K562 (cell line): ENCODE results near the gene GPRC5A.
A peak's percentile ranks its signal among the peaks of the same experiment; 100 is the strongest.

Experiments
- CHD2 ChIP-seq: IDR thresholded peaks from 2 replicates; pipeline ENCODE4 v1.6.1; 2011; ENCODE audit warnings: low read depth, low read length
- EZH2 ChIP-seq: IDR thresholded peaks from 2 replicates; pipeline ENCODE4 v1.6.1; 2012; ENCODE audit warnings: low read depth, mild to moderate bottlenecking, inconsistent platforms, low read length, borderline replicate concordance
- FOXJ3 ChIP-seq: sonication (generic); formaldehyde crosslinking; IDR thresholded peaks from 2 replicates; pipeline ENCODE4 v1.4.0; 2020; ENCODE audit warnings: mild to moderate bottlenecking, missing genetic modification reagents
- FUS ChIP-seq: fragments of 200-400 bp; formaldehyde crosslinking; optimal IDR thresholded peaks from 2 replicates; pipeline ENCODE3; 2017; ENCODE audit warnings: low read depth, low read length
- LEF1 ChIP-seq: fragments of 450-650 bp; IDR thresholded peaks from 2 replicates; pipeline ENCODE4 v1.6.1; 2016; ENCODE audit warnings: mild to moderate bottlenecking
- MCM2 ChIP-seq: fragments of 450-650 bp; IDR thresholded peaks from 2 replicates; pipeline ENCODE4 v1.6.1; 2017; ENCODE audit warnings: low read depth, mild to moderate bottlenecking
- MXI1 ChIP-seq: IDR thresholded peaks from 2 replicates; pipeline ENCODE4 v1.6.1; 2011; ENCODE audit warnings: low read depth, mild to moderate bottlenecking, improper control_type of control experiment, low read length
- NELFE ChIP-seq: IDR thresholded peaks from 2 replicates; pipeline ENCODE4 v1.6.1; 2011; ENCODE audit warnings: mild to moderate bottlenecking; ENCODE audit not compliant: insufficient read depth, insufficient read length
- POLR2G ChIP-seq: fragments of 200-400 bp; formaldehyde crosslinking; IDR thresholded peaks from 2 replicates; pipeline ENCODE4 v1.6.1; 2017; ENCODE audit warnings: low read depth, mild to moderate bottlenecking, antibody characterized with exemption, low read length, moderate library complexity
- PPARD ChIP-seq: fragments of 250-450 bp; sonication (Bioruptor Pico); IDR thresholded peaks from 2 replicates; pipeline ENCODE4 v1.8.0; 2022; ENCODE audit warnings: inconsistent platforms, mild to moderate bottlenecking, moderate library complexity
- TRIM28 ChIP-seq: fragments of 450-650 bp; IDR thresholded peaks from 2 replicates; pipeline ENCODE4 v1.6.1; 2017
- YBX1 ChIP-seq: fragments of 450-650 bp; IDR thresholded peaks from 2 replicates; pipeline ENCODE4 v1.7.1; 2016; ENCODE audit warnings: mild to moderate bottlenecking
- TF ChIP-seq, protein P1 (sequence below): fragments of 250-450 bp; sonication (Bioruptor Pico); IDR thresholded peaks from 2 replicates; pipeline ENCODE4 v1.5.0; 2022; ENCODE audit warnings: mild to moderate bottlenecking
- TF ChIP-seq, protein P2 (sequence below): sonication (generic); formaldehyde crosslinking; IDR thresholded peaks from 2 replicates; pipeline ENCODE4 v1.8.1; 2023; ENCODE audit warnings: mild to moderate bottlenecking, missing genetic modification reagents

- TF ChIP-seq, protein P1, sequence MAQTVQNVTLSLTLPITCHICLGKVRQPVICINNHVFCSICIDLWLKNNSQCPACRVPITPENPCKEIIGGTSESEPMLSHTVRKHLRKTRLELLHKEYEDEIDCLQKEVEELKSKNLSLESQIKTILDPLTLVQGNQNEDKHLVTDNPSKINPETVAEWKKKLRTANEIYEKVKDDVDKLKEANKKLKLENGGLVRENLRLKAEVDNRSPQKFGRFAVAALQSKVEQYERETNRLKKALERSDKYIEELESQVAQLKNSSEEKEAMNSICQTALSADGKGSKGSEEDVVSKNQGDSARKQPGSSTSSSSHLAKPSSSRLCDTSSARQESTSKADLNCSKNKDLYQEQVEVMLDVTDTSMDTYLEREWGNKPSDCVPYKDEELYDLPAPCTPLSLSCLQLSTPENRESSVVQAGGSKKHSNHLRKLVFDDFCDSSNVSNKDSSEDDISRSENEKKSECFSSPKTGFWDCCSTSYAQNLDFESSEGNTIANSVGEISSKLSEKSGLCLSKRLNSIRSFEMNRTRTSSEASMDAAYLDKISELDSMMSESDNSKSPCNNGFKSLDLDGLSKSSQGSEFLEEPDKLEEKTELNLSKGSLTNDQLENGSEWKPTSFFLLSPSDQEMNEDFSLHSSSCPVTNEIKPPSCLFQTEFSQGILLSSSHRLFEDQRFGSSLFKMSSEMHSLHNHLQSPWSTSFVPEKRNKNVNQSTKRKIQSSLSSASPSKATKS, result no peak
- TF ChIP-seq LEF1, result peak; percentile 68; the same call in 1 of the 2 replicates
- TF ChIP-seq PPARD (CRISPR knock-in tag), result no peak
- TF ChIP-seq MXI1, result no peak
- TF ChIP-seq FUS, result no peak
- TF ChIP-seq FOXJ3 (CRISPR knock-in tag), result no peak
- no peak for TF ChIP-seq TRIM28
- no peak for TF ChIP-seq EZH2
- TF ChIP-seq POLR2G, result peak; percentile 46; the same call in 1 of the 2 replicates
- TF ChIP-seq, protein P2, sequence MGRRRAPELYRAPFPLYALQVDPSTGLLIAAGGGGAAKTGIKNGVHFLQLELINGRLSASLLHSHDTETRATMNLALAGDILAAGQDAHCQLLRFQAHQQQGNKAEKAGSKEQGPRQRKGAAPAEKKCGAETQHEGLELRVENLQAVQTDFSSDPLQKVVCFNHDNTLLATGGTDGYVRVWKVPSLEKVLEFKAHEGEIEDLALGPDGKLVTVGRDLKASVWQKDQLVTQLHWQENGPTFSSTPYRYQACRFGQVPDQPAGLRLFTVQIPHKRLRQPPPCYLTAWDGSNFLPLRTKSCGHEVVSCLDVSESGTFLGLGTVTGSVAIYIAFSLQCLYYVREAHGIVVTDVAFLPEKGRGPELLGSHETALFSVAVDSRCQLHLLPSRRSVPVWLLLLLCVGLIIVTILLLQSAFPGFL, result no peak
- TF ChIP-seq NELFE, result no peak
- no peak for TF ChIP-seq CHD2
- no peak for TF ChIP-seq YBX1
- TF ChIP-seq MCM2, result no peak
Measured at GRCh38 chr12:12927211-12928079, 36.1 kb downstream of the GPRC5A start.
